Neural cell (in vitro differentiated cells): ENCODE results near the gene VMP1.

ENCODE experiments used
- EP300 ChIP-seq: fragments of 450-650 bp; conservative IDR thresholded peaks from 2 replicates; pipeline ENCODE4 v1.6.1; 2014; ENCODE audit warnings: antibody characterized with exemption, mild to moderate bottlenecking, moderate library complexity; ENCODE audit not compliant: poor library complexity, severe bottlenecking
- POLR2AphosphoS5 ChIP-seq: IDR thresholded peaks from 2 replicates; pipeline ENCODE4 v1.6.1; 2012
- RAD21 ChIP-seq: fragments of 450-650 bp; conservative IDR thresholded peaks from 2 replicates; pipeline ENCODE4 v1.6.1; 2014; ENCODE audit warnings: antibody characterized with exemption, mild to moderate bottlenecking, moderate library complexity
- TF ChIP-seq, protein P1 (sequence below): fragments of 450-650 bp; IDR thresholded peaks from 2 replicates; pipeline ENCODE4 v1.5.1; 2014; ENCODE audit warnings: antibody characterized with exemption, mild to moderate bottlenecking, moderate library complexity; ENCODE audit not compliant: poor library complexity, severe bottlenecking

DNA sequence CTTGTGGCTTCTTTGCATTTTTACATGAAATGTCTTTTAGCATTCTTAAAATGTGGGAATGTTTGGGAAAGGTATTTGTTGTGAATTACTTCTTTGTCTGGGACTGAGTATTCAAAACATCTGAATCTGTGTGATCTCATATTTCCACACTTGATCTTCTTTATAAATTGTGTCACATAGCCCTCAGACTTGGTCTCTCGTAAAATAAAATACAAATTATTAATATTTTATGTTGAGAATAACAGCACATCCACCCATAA, 103.4 kb downstream of the VMP1 start:
- TF ChIP-seq, protein P1, sequence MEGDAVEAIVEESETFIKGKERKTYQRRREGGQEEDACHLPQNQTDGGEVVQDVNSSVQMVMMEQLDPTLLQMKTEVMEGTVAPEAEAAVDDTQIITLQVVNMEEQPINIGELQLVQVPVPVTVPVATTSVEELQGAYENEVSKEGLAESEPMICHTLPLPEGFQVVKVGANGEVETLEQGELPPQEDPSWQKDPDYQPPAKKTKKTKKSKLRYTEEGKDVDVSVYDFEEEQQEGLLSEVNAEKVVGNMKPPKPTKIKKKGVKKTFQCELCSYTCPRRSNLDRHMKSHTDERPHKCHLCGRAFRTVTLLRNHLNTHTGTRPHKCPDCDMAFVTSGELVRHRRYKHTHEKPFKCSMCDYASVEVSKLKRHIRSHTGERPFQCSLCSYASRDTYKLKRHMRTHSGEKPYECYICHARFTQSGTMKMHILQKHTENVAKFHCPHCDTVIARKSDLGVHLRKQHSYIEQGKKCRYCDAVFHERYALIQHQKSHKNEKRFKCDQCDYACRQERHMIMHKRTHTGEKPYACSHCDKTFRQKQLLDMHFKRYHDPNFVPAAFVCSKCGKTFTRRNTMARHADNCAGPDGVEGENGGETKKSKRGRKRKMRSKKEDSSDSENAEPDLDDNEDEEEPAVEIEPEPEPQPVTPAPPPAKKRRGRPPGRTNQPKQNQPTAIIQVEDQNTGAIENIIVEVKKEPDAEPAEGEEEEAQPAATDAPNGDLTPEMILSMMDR: no peak
- TF ChIP-seq POLR2AphosphoS5 (no peak), EP300 (no peak), RAD21 (no peak)
